NK-92 (cell line): ENCODE results near the gene ZFYVE27.

ENCODE experiments used
- DNase-seq: peaks from one replicate; lab custom pipeline; 2025; ENCODE audit not compliant: unreplicated experiment; lab: John Stamatoyannopoulos, UW

ZFYVE27 gene

GRCh38 chr10:97714401-97715258 lies 22.3 kb upstream of the ZFYVE27 start:
- DNase-seq: no peak

GRCh38 chr10:97715259-97715874 lies 21.6 kb upstream of the ZFYVE27 start:
- no peak for DNase-seq

- no peak for DNase-seq
Observed at GRCh38 chr10:97717627-97718026, 19.3 kb upstream of the ZFYVE27 start.

GRCh38 chr10:97718178-97718577 lies 18.8 kb upstream of the ZFYVE27 start:
- no peak for DNase-seq

- DNase-seq: no peak
Observed at GRCh38 chr10:97718659-97719142, 18.2 kb upstream of the ZFYVE27 start.

- no peak for DNase-seq
Observed at GRCh38 chr10:97719602-97720001, 17.3 kb upstream of the ZFYVE27 start.

- DNase-seq: no peak
Observed at GRCh38 chr10:97721871-97722780, 14.8 kb upstream of the ZFYVE27 start.

- no peak for DNase-seq
Observed at GRCh38 chr10:97723001-97723400, 13.9 kb upstream of the ZFYVE27 start.

- DNase-seq: no peak
Observed at GRCh38 chr10:97724341-97724941, 12.5 kb upstream of the ZFYVE27 start.

GRCh38 chr10:97726636-97727178 lies 10.2 kb upstream of the ZFYVE27 start:
- DNase-seq: no peak

- no peak for DNase-seq
Observed at GRCh38 chr10:97729014-97729413, 7.9 kb upstream of the ZFYVE27 start.

GRCh38 chr10:97731346-97732051 lies 5.4 kb upstream of the ZFYVE27 start:
- DNase-seq: no peak

GRCh38 chr10:97732052-97732359 lies 4.9 kb upstream of the ZFYVE27 start:
- DNase-seq: no peak

GRCh38 chr10:97733256-97733655 lies 3.7 kb upstream of the ZFYVE27 start:
- no peak for DNase-seq

GRCh38 chr10:97734021-97734420 lies 2.9 kb upstream of the ZFYVE27 start:
- DNase-seq: no peak

- no peak for DNase-seq
Observed at GRCh38 chr10:97736403-97736901, 476 bp upstream of the ZFYVE27 start.

GRCh38 chr10:97737770-97738265 lies 890 bp downstream of the ZFYVE27 start:
- DNase-seq: no peak

GRCh38 chr10:97738616-97739015 lies 1.7 kb downstream of the ZFYVE27 start:
- DNase-seq: no peak

GRCh38 chr10:97740613-97741012 lies 3.7 kb downstream of the ZFYVE27 start:
- no peak for DNase-seq
